Liver (tissue), 9 donors: ENCODE measurements around the gene KHK. TPM values are rescaled to one million over a fixed set of nuclear protein-coding genes. Genes with fewer than 3 reads are reported as not detected.

Experiments used
- DNase-seq: peaks from one replicate; pipeline ENCODE4 v3.0.0-alpha.2; 2017; ENCODE audit warnings: low spot score
- H3K27ac ChIP-seq, 2 donors: one replicate each; pipeline ENCODE4 v1.7.0; 2013; ENCODE audit warnings: inconsistent platforms in 2 of 2, low read length in 2 of 2, control low read depth in 1 of 2, low read depth in 1 of 2, mild to moderate bottlenecking in 1 of 2
- H3K27me3 ChIP-seq, 4 donors: one replicate each; pipeline versions ENCODE4 v1.6.1 to v1.7.0; 2013; ENCODE audit warnings: low read length in 3 of 4, inconsistent platforms in 1 of 4, mild to moderate bottlenecking in 1 of 4, moderate library complexity in 1 of 4; ENCODE audit not compliant: control insufficient read depth in 4 of 4, insufficient read depth in 4 of 4
- H3K36me3 ChIP-seq, 4 donors: one replicate each; pipeline versions ENCODE4 v1.6.1 to v1.7.0; 2013; ENCODE audit warnings: low read length in 3 of 4, mild to moderate bottlenecking in 3 of 4, low read depth in 1 of 4, moderate library complexity in 1 of 4; ENCODE audit not compliant: control insufficient read depth in 4 of 4, insufficient read depth in 3 of 4
- H3K4me1 ChIP-seq, 4 donors: one replicate each; pipeline versions ENCODE4 v1.6.1 to v1.7.0; 2013; ENCODE audit warnings: low read length in 3 of 4, mild to moderate bottlenecking in 3 of 4, moderate library complexity in 1 of 4; ENCODE audit not compliant: control insufficient read depth in 4 of 4, insufficient read depth in 4 of 4
- H3K4me3 ChIP-seq, 3 donors: one replicate each; pipeline versions ENCODE4 v1.6.1 to v1.7.0; 2013; ENCODE audit warnings: low read length in 3 of 3, control low read depth in 1 of 3, low read depth in 1 of 3, mild to moderate bottlenecking in 1 of 3
- H3K9ac ChIP-seq, 2 donors: one replicate each; pipeline ENCODE4 v1.7.0; 2013; ENCODE audit warnings: low read length in 2 of 2, mild to moderate bottlenecking in 2 of 2, moderate library complexity in 2 of 2, control low read depth in 1 of 2, low read depth in 1 of 2
- H3K9me3 ChIP-seq, 4 donors: one replicate each; pipeline versions ENCODE4 v1.6.1 to v1.7.0; 2013; ENCODE audit warnings: low read length in 3 of 4; ENCODE audit not compliant: control insufficient read depth in 4 of 4
- EGR1 ChIP-seq, 2 donors: IDR thresholded peaks; 2 replicates each; pipeline ENCODE4 v1.6.1; 2016 to 2018; ENCODE audit warnings: antibody characterized with exemption in 2 of 2, low read depth in 2 of 2
- FOXA1 ChIP-seq: IDR thresholded peaks from 2 replicates; pipeline ENCODE4 v1.6.1; 2016; ENCODE audit warnings: antibody characterized with exemption
- FOXA2 ChIP-seq: IDR thresholded peaks from 2 replicates; pipeline ENCODE4 v1.6.1; 2016; ENCODE audit warnings: antibody characterized with exemption
- GABPA ChIP-seq, 2 donors: IDR thresholded peaks in 1 of 2; conservative IDR thresholded peaks in 1 of 2; 2 replicates each; pipeline ENCODE4 v1.6.1; 2016; ENCODE audit warnings: antibody characterized with exemption in 2 of 2, mild to moderate bottlenecking in 1 of 2, moderate library complexity in 1 of 2
- HNF4A ChIP-seq, 2 donors: conservative IDR thresholded peaks; 2 replicates each; pipeline ENCODE4 v1.6.1; 2016; ENCODE audit warnings: antibody characterized with exemption in 2 of 2, mild to moderate bottlenecking in 2 of 2
- HNF4G ChIP-seq: IDR thresholded peaks from 2 replicates; pipeline ENCODE4 v1.6.1; 2016; ENCODE audit warnings: antibody characterized with exemption
- JUND ChIP-seq, 2 donors: IDR thresholded peaks; 2 replicates each; pipeline ENCODE4 v1.6.1; 2016; ENCODE audit warnings: antibody characterized with exemption in 2 of 2
- NR2F2 ChIP-seq: IDR thresholded peaks from 2 replicates; pipeline ENCODE4 v1.6.1; 2016; ENCODE audit warnings: antibody characterized with exemption
- RAD21 ChIP-seq, 2 donors: IDR thresholded peaks; 2 replicates each; pipeline ENCODE4 v1.6.1; 2016; ENCODE audit warnings: antibody characterized with exemption in 2 of 2, mild to moderate bottlenecking in 2 of 2
- RXRA ChIP-seq, 2 donors: IDR thresholded peaks; 2 replicates each; pipeline ENCODE4 v1.6.1; 2017 to 2018; ENCODE audit warnings: antibody characterized with exemption in 2 of 2, mild to moderate bottlenecking in 1 of 2
- SP1 ChIP-seq: IDR thresholded peaks from 2 replicates; pipeline ENCODE4 v1.6.1; 2018; ENCODE audit warnings: antibody characterized with exemption, mild to moderate bottlenecking
- TAF1 ChIP-seq: conservative IDR thresholded peaks from 2 replicates; pipeline ENCODE4 v1.6.1; 2016; ENCODE audit warnings: antibody characterized with exemption, mild to moderate bottlenecking
- YY1 ChIP-seq: IDR thresholded peaks from 2 replicates; pipeline ENCODE4 v1.6.1; 2016; ENCODE audit warnings: antibody characterized with exemption, mild to moderate bottlenecking
- ZBTB33 ChIP-seq: IDR thresholded peaks from 2 replicates; pipeline ENCODE4 v1.6.1; 2016; ENCODE audit warnings: antibody characterized with exemption
- WGBS: extraction: QIAGEN DNeasy Blood & Tissue Kit; methylation state at CpG from one replicate; pipeline ENCODE4 v1.1.7; 2013; 5-methylcytosine and 5-hydroxymethylcytosine counted together
- polyA plus RNA-seq, 2 donors: library from polyadenylated mRNA; stranded (reverse) in 1 of 2; unstranded in 1 of 2; fragments of 200-250 nt in 1 of 2; fragments of >200 nt in 1 of 2; fragmentation: Nextera tagmentation in 1 of 2; extraction: Ambion mirVana in 1 of 2; gene quantifications; one replicate each; pipeline versions ENCODE4 v1.2.1 to v1.2.3, GENCODE V29; 2013 to 2015
- total RNA-seq, 2 donors: library from RNA; depleted of rRNA; stranded (reverse); fragments of >200 nt; gene quantifications; one replicate each; pipeline ENCODE4 v1.2.3, GENCODE V29; 2014
- TF ChIP-seq, protein P1 (sequence below): fragments of 150-350 bp; IDR thresholded peaks from 2 replicates; pipeline ENCODE4 v1.5.1; 2017; ENCODE audit warnings: improper control_type of control experiment, low read depth, low read length; ENCODE audit not compliant: missing input control
- TF ChIP-seq, protein P2 (sequence below): IDR thresholded peaks from 2 replicates; pipeline ENCODE4 v1.6.1; 2016; ENCODE audit warnings: antibody characterized with exemption
- TF ChIP-seq, protein P3 (sequence below): IDR thresholded peaks from 2 replicates; pipeline ENCODE4 v1.6.1; 2016; ENCODE audit warnings: antibody characterized with exemption, mild to moderate bottlenecking
- TF ChIP-seq, protein P4 (sequence below): IDR thresholded peaks from 2 replicates; pipeline ENCODE4 v1.6.1; 2016; ENCODE audit warnings: antibody characterized with exemption
- donor health status: healthy.
- donor health status: healthy.
- donor health status: healthy.
- donor health status: healthy.
- donor health status: healthy.

Gene KHK
- total and polyA plus RNA-seq, 4 donors, result 26.1 to 462 (median 188) TPM

DNA sequence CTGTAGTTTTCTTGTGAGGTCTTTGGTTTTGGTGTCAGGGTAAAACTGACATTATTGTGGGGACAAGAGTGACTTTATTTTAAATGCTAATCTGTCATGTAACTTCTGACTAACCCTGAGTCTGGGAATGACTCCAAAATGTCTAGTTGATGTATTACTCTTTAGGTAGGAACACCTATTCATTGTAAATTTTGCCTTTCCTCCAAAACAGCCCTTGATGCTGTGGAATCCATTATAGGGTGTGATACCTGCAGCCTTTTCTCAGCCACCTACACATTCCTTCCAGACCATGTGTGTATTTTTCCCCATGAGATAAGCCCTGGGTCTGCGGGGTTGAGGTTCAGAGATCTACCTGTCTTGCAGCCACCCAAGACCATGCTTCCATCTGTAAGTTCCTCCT, 56.7 kb downstream of the KHK start:
- TF ChIP-seq HNF4A (conservative IDR thresholded peaks at IDR 0.05) (no peak), RAD21 (IDR thresholded peaks at IDR 0.05) (no peak), FOXA1 (no peak), NR2F2 (no peak), YY1 (no peak), EGR1 (IDR thresholded peaks at IDR 0.05; ENCODE audit: low read depth in 2 of 2) (no peak), JUND (IDR thresholded peaks at IDR 0.05) (no peak), FOXA2 (no peak), GABPA (IDR thresholded peaks at IDR 0.05 in 1 of 2, conservative IDR thresholded peaks at IDR 0.05 in 1 of 2) (no peak), TAF1 (no peak), ZBTB33 (no peak)
- TF ChIP-seq, protein P1, sequence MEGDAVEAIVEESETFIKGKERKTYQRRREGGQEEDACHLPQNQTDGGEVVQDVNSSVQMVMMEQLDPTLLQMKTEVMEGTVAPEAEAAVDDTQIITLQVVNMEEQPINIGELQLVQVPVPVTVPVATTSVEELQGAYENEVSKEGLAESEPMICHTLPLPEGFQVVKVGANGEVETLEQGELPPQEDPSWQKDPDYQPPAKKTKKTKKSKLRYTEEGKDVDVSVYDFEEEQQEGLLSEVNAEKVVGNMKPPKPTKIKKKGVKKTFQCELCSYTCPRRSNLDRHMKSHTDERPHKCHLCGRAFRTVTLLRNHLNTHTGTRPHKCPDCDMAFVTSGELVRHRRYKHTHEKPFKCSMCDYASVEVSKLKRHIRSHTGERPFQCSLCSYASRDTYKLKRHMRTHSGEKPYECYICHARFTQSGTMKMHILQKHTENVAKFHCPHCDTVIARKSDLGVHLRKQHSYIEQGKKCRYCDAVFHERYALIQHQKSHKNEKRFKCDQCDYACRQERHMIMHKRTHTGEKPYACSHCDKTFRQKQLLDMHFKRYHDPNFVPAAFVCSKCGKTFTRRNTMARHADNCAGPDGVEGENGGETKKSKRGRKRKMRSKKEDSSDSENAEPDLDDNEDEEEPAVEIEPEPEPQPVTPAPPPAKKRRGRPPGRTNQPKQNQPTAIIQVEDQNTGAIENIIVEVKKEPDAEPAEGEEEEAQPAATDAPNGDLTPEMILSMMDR, result no peak
- TF ChIP-seq, protein P2, sequence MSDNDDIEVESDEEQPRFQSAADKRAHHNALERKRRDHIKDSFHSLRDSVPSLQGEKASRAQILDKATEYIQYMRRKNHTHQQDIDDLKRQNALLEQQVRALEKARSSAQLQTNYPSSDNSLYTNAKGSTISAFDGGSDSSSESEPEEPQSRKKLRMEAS, result no peak
- TF ChIP-seq, protein P3, sequence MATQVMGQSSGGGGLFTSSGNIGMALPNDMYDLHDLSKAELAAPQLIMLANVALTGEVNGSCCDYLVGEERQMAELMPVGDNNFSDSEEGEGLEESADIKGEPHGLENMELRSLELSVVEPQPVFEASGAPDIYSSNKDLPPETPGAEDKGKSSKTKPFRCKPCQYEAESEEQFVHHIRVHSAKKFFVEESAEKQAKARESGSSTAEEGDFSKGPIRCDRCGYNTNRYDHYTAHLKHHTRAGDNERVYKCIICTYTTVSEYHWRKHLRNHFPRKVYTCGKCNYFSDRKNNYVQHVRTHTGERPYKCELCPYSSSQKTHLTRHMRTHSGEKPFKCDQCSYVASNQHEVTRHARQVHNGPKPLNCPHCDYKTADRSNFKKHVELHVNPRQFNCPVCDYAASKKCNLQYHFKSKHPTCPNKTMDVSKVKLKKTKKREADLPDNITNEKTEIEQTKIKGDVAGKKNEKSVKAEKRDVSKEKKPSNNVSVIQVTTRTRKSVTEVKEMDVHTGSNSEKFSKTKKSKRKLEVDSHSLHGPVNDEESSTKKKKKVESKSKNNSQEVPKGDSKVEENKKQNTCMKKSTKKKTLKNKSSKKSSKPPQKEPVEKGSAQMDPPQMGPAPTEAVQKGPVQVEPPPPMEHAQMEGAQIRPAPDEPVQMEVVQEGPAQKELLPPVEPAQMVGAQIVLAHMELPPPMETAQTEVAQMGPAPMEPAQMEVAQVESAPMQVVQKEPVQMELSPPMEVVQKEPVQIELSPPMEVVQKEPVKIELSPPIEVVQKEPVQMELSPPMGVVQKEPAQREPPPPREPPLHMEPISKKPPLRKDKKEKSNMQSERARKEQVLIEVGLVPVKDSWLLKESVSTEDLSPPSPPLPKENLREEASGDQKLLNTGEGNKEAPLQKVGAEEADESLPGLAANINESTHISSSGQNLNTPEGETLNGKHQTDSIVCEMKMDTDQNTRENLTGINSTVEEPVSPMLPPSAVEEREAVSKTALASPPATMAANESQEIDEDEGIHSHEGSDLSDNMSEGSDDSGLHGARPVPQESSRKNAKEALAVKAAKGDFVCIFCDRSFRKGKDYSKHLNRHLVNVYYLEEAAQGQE, result no peak
- TF ChIP-seq, protein P4, sequence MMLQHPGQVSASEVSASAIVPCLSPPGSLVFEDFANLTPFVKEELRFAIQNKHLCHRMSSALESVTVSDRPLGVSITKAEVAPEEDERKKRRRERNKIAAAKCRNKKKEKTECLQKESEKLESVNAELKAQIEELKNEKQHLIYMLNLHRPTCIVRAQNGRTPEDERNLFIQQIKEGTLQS, result no peak
- no peak overlapping the region for H3K27ac ChIP-seq
- H3K27me3 ChIP-seq, result peaks cover 0 to 2% (median 0%) of the 10 kb centered on the region in 4 donors
- H3K9ac ChIP-seq, result no peak overlapping the region
- H3K4me1 ChIP-seq, result no peaks in the 10 kb centered on the region
- WGBS, result 80% methylated on average over 1 of the region's 1 CpG
- H3K36me3 ChIP-seq, result no peaks in the 10 kb centered on the region
- H3K9me3 ChIP-seq, result no peaks in the 10 kb centered on the region
- H3K4me3 ChIP-seq, result no peak overlapping the region
- DNase-seq, result no peak

DNA sequence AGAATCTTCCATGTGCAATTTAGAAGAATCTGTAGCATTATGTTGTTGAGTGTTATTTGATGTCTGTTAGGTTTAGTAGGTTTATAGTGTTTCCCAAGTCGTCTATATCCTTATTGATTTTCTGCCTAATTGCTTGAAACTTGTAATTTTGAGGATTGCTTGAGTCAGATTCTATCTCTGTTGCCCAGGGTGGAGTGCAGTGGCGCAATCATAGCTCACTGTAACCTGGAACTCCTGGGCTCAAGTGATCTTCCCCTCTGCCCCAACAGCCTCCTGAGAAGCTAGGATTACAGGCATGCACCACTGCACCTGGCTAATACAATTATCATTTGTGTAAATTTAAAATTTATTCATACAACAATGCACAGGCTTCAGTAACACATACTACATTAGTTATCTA, 59.1 kb downstream of the KHK start:
- no peak for DNase-seq
- Histone ChIP-seq H3K27me3 (peaks cover 0 to 2% (median 0%) of the 10 kb centered on the region in 4 donors), H3K27ac (no peak overlapping the region), H3K9ac (no peak overlapping the region), H3K4me3 (no peak overlapping the region), H3K36me3 (no peaks in the 10 kb centered on the region), H3K9me3 (no peaks in the 10 kb centered on the region), H3K4me1 (no peaks in the 10 kb centered on the region)
- WGBS, result 73% methylated on average over 2 of the region's 2 CpGs
- TF ChIP-seq, protein P2, result no peak
- TF ChIP-seq YY1, result no peak
- TF ChIP-seq, protein P4, result no peak
- TF ChIP-seq FOXA2, result no peak
- no peak for TF ChIP-seq FOXA1
- no peak for TF ChIP-seq GABPA (IDR thresholded peaks at IDR 0.05 in 1 of 2, conservative IDR thresholded peaks at IDR 0.05 in 1 of 2)
- no peak for TF ChIP-seq RXRA (IDR thresholded peaks at IDR 0.05)
- no peak for TF ChIP-seq RAD21 (IDR thresholded peaks at IDR 0.05)
- no peak for TF ChIP-seq HNF4G
- TF ChIP-seq HNF4A (conservative IDR thresholded peaks at IDR 0.05), result no peak
- TF ChIP-seq ZBTB33, result no peak
- no peak for TF ChIP-seq NR2F2
- TF ChIP-seq JUND (IDR thresholded peaks at IDR 0.05), result no peak
- no peak for TF ChIP-seq EGR1 (IDR thresholded peaks at IDR 0.05; ENCODE audit: low read depth in 2 of 2)
- TF ChIP-seq SP1, result no peak
- TF ChIP-seq, protein P1, result no peak
- TF ChIP-seq TAF1, result no peak
